ENCODE measurements around the gene COPB1.

The COPB1 gene

GRCh38 chr11:14424096-14424495 is 75.5 kb downstream of the COPB1 start:
- no peak for DNase-seq

GRCh38 chr11:14423633-14424032 is 76.0 kb downstream of the COPB1 start:
- no peak for DNase-seq

GRCh38 chr11:14422814-14423182 is 76.8 kb downstream of the COPB1 start:
- no peak for DNase-seq

DNA sequence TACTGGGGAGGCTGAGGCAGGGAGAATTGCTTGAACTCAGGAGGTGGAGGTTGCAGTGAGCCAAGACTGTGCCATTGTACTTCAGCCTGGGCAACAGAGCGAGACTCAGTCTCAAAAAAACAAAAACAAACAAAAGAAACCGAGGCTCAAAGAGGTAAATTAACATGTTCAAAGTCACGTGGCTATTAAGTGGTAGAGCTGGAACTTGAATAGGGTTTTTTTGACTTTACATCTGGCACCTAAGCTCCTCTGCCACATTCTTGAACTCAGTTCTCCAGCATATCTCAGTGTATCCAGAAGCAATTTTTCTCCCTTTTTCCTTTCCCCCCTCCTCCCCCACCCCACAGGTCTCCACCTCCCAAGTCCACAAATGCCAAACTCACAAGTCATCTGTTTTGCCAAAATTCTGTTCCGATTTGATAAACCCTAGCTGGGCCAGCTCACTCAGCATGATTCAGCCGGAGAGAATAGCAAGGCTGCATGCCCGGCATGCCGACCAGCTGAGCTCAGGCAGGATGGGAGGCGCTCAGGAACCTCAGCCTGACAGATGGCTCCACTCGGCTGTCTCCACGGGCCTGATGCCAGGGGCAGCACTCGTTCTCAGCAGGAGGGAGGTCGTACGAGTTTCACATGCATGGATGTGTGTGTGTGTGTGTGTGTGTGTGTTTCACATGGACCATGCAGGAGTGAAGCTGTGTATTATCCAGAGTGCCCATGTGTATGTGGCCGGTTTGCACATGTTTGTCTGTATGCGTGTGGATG is 77.4 kb downstream of the COPB1 start:
- no peak for DNase-seq

GRCh38 chr11:14420223-14420622 is 79.4 kb downstream of the COPB1 start:
- DNase-seq = no peak

GRCh38 chr11:14418801-14419417 is 80.7 kb downstream of the COPB1 start:
- no peak for DNase-seq

DNA sequence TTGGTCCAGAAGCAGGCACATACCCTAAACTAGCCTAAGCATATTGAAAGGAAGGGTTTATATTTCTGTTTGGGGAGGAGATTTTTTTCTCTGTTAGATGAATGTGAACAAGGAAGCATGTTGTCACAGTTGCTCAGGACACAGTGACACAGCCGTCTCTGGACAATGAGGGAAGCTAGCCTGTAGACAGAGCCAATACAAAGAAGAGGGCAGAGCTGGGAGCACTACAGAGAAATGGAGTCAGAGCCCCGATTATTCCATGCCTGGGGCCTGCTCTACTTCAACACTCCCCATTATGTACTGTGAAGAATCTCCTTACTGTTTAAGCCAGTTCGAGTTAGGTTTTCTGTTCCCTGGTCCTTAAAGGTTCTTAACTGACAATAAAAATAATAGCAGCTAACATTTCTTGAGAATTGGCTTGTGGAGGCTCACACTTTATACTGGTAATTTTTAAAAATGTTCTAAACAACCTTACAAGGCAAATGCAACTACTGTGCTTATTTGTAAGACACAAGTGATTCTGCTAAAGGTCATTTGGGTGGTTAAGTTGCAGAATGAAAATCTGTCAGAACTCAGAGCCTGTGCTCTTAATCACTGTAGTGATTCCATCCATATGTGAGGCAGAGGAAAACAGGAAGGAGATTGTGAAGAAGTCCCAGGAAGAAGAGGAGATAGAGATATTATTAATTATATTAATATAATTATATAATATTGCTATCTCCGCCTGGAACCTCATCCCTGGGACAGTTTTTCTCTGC is 81.8 kb downstream of the COPB1 start:
- no peak for DNase-seq

DNA sequence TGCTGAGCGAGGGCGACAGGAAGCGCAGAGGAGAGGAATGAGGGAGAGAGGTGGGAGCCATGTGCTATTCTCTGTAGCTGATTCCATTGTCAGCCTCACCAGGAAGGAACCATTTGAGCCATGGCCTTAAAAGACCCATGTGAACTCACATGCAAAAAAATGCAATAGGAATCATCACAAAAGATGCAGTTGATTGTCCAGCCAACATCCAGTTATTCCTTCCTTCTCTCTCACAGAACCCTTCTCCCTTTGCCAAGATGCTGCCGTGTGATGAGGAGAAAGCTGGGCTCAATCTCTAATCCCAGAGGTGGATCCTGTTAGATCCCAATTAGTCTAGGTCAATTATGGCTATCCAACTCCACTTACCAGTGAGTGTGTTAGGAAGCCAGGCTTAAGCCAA is 82.4 kb downstream of the COPB1 start:
- no peak for DNase-seq

DNA sequence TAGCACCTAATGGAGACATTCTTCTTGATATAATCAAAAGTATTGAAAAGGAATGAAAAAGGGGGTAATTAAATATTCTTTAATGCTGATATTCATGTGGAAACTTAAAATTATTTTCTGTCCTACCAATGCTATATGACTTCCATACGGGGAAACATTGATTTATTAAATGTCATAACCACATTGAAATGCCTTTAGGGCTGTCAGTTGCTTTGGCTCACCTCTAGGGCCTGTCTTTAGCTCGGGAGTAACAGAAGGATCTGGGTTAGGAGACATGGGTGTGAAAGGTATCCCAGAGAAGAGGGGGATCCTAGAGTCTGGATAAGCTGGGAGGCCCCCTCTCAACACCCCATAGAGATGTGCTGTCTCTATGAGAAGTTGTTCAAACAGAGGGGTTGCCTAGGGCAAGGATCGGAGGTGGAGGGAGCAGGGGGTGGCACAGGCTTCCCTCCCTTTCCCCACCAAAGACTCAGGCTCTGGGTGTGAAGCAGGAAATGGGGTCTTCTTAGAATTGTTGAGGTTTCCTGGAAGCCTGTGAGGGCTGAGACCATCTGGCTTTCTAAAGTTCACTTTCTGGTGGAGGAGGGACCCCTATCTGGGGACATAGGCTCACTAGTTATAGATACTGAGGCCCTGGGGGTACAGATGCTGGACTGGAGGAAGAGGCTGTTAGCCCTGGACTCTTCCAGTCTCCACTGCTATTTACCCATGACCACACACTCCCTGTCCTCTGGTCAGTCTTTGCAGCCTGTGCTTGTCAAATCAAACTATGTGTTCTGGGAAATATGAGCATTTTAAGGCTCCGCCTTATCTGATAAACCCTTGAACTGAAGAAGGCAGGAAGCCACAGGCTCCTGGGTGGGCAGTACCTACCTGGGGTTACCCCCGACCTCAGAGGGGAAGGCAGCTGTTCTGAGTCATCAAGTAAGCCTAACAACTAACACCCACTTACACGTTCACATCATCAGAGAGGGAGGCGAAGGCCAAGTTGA is 84.8 kb downstream of the COPB1 start:
- peak; percentile 76 for DNase-seq

GRCh38 chr11:14413307-14414069 is 86.1 kb downstream of the COPB1 start:
- no peak for DNase-seq

- DNase-seq = no peak
Measured at GRCh38 chr11:14411818-14412217, 87.8 kb downstream of the COPB1 start.

DNA sequence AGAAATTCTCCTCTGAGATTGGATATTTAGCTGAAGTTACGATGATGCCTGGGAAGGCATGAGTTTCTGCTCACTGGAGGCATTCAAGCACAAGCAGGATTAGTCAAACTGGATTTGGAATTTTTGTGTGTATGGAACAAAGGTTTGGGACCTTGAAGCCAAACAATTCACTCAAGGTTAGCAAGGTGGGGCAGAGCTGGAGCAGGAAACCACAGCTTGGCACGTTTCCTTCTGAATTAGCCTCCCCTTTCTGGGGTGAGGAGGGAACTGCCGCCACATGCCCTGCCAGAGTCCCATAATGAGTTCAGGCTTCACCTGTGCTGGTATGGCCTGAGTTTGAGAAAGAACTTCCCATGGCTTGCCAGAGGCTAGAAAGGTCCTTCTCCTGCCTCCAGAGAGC is 89.7 kb downstream of the COPB1 start:
- DNase-seq = no peak

- DNase-seq = no peak
Measured at GRCh38 chr11:14408612-14409011, 91.0 kb downstream of the COPB1 start.

Measured in activated naive CD4-positive, alpha-beta T cell treated with Interleukin-2 at 50 U/mL for 16 hours (primary cell).